Skin of body (tissue), 2 donors: ENCODE results near the gene PIPOX. TPM values are rescaled to one million over a fixed set of nuclear protein-coding genes. Genes with fewer than 3 reads are reported as not detected.
"Not testable (repeated sequence)": the region's sequence is repeated elsewhere in the genome, so short reads cannot be mapped to it uniquely, and the experiment has no call there.

ENCODE experiments used
- DNase-seq: peaks from one replicate; lab custom pipeline; 2025; lab: John Stamatoyannopoulos, UW
- total RNA-seq: library from RNA; depleted of rRNA; stranded (reverse); fragments of >200 nt; gene quantifications from one replicate; pipeline ENCODE4 v1.2.3, GENCODE V29; 2014

Gene PIPOX
- total RNA-seq, 1 donor from 2014 or later: 0.20 TPM

- no peak for DNase-seq
Observed at GRCh38 chr17:29076087-29076486, 33.1 kb downstream of the PIPOX start.

- no peak for DNase-seq
Observed at GRCh38 chr17:29076722-29077121, 33.8 kb downstream of the PIPOX start.

- DNase-seq: no peak
Observed at GRCh38 chr17:29077320-29077719, 34.4 kb downstream of the PIPOX start.

GRCh38 chr17:29078183-29079045, 35.5 kb downstream of the PIPOX start:
- no peak for DNase-seq

- no peak for DNase-seq
Observed at GRCh38 chr17:29079433-29079832, 36.5 kb downstream of the PIPOX start.

- no peak for DNase-seq
Observed at GRCh38 chr17:29079887-29080286, 36.9 kb downstream of the PIPOX start.

GRCh38 chr17:29080323-29080722, 37.4 kb downstream of the PIPOX start:
- DNase-seq: no peak

GRCh38 chr17:29080965-29081364, 38.0 kb downstream of the PIPOX start:
- DNase-seq: no peak

- DNase-seq: no peak
Observed at GRCh38 chr17:29084541-29085146, 41.7 kb downstream of the PIPOX start.

GRCh38 chr17:29085223-29085622, 42.3 kb downstream of the PIPOX start:
- DNase-seq: no peak

GRCh38 chr17:29086628-29087332, 43.8 kb downstream of the PIPOX start:
- no peak for DNase-seq

GRCh38 chr17:29088782-29089181, 45.8 kb downstream of the PIPOX start:
- not testable (repeated sequence) for DNase-seq

- no peak for DNase-seq
Observed at GRCh38 chr17:29089601-29090044, 46.7 kb downstream of the PIPOX start.

GRCh38 chr17:29090108-29090507, 47.2 kb downstream of the PIPOX start:
- no peak for DNase-seq

GRCh38 chr17:29090750-29091605, 48.0 kb downstream of the PIPOX start:
- no peak for DNase-seq

- no peak for DNase-seq
Observed at GRCh38 chr17:29091606-29092289, 48.8 kb downstream of the PIPOX start.

GRCh38 chr17:29093090-29093871, 50.3 kb downstream of the PIPOX start:
- DNase-seq: no peak

- no peak for DNase-seq
Observed at GRCh38 chr17:29094101-29094708, 51.3 kb downstream of the PIPOX start.

- no peak for DNase-seq
Observed at GRCh38 chr17:29095439-29095838, 52.5 kb downstream of the PIPOX start.
